ENCODE results near the gene SLC35G1.

The SLC35G1 gene

GRCh38 chr10:93879273-93879672 is 14.5 kb upstream of the SLC35G1 start:
- no peak for DNase-seq

- DNase-seq: no peak
These were observed 969 bp downstream of the SLC35G1 start for GRCh38 chr10:93894516-93895378.

DNA sequence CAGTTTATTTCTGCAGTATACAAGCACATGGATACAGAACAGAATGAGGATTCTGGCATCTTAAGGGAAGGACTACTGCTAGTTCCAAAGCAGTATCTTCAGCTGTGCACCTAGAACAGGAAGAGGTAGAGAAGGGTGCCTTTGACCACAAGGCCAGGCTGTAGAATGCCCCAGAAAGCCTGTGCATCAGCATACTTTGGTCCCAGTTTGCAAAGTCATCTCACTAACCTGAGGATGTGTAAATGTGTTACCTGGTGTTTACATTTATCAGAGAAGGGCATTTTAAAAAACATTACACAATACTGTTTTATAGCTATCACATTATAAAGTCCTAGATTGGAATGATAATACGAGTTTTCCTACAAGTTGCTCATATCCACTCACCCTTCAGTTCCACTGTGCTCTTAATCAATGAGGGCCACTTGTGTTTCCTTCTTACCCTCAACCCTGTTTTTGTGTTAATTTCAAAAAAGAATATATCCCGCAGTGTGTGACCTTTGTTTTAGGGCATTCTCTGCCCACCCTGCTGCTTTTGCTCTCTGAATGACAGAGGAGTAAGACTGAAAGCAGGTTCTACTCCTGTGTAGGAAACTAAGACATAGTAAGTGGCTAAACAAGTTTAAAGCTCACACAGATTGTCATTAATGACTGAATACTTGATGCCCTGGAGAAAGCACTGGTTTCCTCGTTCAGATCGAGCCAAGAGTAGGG is 3.4 kb downstream of the SLC35G1 start:
- no peak for DNase-seq

DNA sequence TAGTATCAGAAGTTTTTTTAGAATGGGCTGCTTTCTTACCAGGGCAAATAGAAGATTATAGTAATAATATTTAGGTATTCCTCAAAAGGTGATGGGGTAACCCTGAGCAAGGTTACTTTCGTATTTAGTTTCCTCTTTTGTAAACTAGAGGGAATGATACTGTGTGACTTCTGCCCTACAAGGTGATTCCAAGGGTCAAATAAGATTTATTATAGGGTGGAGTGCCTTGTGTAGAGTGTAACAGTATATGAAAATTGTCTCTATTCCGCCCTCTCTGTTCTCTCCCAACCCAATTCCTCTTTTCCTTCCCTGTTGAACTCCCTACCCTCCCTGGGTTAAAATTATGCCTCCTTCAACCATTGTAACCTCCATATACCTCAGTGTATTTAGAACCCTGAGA is 5.3 kb downstream of the SLC35G1 start:
- no peak for DNase-seq

GRCh38 chr10:93903051-93903450 is 9.3 kb downstream of the SLC35G1 start:
- DNase-seq: no peak

DNA sequence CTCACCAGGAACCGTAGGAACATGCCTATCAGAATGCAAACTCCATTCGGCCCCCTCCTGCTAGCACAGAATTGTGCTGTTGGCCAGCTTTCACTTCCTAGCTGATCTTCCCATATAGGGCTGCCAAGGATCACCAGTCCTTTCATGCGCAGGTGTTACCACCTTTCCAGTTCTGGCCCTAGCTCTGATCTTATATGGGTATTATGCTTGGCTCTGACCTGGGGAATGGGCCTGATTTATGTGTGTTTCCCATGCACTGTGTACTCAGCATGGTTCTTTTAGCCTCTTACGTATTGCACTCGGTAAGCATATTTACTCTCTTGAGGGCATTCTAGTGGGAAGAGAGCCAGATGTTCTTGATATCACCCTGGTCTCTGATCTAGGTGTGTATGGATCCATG is 11.1 kb downstream of the SLC35G1 start:
- no peak for DNase-seq

- DNase-seq: no peak
These were observed 13.3 kb downstream of the SLC35G1 start for GRCh38 chr10:93907059-93907458.

DNA sequence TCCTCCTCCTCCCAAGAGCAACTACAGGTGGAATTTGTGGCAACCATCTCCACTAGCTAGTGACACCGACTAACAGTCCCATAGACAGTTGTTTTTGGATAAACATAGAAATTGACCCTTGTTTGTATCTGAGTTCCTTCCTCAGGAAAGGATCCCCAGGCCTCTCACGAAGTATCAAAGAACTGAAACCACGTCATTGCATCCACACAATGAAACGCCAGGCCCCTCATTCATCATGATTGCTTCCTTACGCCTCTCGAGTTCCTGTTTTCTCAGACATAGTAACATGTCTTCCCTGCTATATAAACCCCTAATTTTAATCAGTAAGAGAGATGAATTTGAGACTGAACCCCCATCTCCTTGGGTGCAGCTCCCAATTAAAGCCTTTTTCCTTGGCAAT is 18.1 kb downstream of the SLC35G1 start:
- no peak for DNase-seq

DNA sequence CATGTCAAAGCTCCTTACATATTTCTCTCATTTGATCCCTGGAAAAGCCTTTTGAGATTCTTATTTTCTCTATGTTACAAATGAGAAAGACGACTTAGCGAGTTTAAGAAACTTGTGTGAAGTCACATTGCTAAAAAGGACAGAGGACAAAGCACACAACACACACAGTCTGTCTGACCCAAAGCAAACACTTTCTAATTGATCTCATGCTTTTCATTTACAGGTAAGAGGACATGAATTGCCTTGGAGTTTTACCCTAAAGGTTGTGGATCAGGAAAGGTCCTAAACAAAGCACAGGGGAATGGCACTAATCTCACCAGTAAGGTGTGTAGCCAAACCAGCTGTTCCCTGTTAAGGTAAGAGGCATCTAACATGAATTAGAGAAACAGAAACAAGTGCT is 18.7 kb downstream of the SLC35G1 start:
- no peak for DNase-seq

DNA sequence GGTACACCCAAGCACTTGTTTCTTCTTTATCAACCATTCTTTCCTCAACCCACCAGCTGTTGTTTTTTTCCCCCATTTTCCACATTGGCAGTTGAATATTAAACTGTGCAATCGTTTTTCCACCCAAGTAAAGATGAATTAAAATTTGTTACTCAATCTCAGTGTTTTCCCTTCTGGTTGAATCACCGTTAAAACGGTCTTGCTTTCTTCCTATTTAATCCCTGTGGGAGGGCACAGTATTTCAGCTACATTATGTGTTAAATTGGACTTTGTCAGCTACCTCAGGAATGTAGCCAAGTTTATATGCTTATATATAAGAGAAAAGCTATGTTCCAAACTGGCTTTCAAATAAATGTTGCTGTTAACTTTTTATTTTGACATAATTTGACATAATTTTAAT is 19.9 kb downstream of the SLC35G1 start:
- DNase-seq: no peak

GRCh38 chr10:93915598-93915997 is 21.8 kb downstream of the SLC35G1 start:
- DNase-seq: no peak

DNA sequence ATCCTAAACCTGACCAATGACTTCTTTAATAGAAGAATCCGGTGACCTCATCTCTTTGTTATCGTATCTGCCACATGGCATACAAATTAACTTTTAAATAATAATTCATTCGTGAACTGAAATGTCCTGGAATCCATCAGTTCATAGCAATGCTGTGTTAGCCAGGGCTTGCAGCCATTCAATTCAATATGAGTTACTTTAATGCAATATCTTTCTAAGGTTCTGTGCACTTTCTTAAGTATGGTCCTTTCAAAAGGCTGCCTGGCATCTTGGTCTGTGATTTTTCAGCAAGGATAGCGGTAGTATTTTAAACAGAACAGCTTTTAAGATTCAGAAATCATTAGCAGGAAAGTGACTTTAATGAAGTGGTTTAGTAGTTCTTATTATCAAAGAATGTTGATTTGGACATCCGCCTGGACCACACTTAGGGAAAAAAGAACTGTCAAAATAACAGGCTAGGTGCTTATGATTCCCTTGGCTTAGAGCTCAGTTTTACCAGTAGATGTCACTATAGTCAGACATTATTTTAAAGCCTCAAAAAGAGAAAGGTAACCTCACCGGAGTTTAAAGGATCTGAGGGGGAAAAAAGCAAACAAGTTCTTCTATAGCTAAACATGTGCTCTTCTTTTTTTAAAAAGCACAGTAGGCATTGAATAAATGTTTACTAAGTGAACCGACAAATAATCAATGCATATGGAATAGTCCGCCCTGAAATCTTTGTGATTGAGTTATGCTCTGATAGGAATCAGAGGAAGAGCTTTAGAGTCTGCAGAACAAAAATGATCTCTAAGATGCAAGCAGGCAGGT is 22.7 kb downstream of the SLC35G1 start:
- DNase-seq: no peak

DNA sequence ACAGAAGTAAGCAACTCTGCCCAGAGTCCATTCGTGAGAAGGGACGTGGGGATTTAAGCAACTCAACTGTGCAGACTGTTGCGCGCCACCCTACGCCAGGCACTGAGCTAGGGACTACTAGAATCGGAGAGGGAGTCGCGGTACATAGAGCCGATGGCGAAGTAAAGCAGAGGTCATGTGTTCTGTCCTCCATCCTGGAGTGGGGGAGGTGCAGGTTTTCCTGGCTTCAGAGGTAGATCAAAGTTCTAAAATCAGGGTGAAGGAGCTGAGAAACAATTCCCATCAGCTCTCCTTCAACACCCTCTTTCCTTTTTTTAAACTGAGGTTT is 23.2 kb downstream of the SLC35G1 start:
- DNase-seq: no peak

DNA sequence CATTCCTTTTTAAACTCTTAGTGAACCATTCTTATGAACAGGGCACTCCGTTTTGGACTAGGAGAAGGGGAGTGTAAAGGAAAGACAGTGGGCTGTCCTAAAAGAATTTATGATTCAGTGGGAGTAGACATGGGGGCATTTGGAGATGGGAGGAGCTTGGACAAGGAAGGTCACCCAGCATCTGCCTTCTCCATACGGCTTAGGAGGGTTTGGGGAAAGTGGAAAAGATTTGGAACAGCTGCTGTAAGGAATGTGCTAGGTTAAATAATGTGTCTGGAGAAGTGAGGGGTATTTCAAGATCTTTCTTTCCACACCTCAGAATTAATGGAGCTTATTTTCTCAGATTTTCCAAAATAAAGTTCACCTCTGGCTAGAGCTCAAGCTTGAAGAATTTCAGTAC is 24.0 kb downstream of the SLC35G1 start:
- DNase-seq: no peak

- no peak for DNase-seq
These were observed 27.6 kb downstream of the SLC35G1 start for GRCh38 chr10:93921338-93921737.

DNA sequence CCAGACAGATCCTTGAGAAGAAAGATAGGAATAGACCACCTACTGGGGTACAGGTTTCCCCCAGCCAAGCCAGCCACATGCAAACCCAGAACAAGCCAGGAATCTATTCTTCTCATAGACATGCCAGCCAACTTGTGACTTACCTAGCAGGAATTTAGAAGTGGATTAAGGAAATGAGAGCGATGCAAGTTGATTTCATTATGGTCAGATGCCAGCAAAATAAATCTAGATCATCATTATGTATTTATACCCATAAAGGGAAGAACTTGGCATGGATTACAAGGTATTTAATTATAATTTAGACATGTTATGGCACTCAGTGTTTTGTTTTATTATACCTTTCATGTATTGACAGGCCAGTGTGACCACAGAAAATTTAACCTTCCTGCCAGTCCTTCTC is 32.8 kb downstream of the SLC35G1 start:
- DNase-seq: no peak

GRCh38 chr10:93938140-93938539 is 44.4 kb downstream of the SLC35G1 start:
- no peak for DNase-seq

DNA sequence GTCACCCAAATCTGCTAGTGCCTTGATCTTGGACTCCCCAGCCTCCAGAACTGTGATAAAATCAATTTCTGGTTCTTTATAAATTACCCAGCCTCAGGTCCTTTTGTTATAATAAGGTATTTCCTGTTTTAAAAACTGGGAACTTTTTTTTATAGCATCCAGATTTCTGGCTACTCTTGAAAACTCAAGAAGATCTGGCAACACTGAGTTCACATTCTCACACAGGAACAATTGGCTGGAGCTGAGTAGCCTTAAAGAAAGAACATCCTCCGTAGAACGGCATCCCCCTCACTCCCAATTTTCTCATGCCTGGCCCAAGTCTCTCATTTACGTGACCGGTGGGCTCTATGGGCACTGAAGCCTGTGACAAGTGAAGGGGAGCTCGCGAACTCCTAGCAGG is 47.1 kb downstream of the SLC35G1 start:
- DNase-seq: no peak

- no peak for DNase-seq
These were observed 47.8 kb downstream of the SLC35G1 start for GRCh38 chr10:93941606-93942005.

DNA sequence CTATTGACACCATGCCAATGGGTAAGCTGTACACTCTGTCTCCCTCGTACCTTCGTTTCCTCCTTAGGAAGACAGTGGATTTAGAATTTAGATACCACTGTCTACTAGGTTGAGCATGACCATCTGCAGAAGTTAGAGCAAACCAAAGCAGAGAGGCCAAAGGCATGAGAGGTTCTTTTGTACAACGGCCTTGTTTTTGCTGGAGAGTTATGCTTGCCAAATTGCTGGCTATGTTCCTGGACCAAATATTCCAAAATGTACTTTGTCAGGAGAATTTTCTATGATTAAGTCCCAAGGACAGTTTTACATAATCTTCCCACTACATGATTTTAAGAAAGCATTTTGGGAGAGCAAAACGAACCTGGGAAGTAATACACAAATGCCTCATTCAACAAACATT is 52.0 kb downstream of the SLC35G1 start:
- DNase-seq: no peak

DNA sequence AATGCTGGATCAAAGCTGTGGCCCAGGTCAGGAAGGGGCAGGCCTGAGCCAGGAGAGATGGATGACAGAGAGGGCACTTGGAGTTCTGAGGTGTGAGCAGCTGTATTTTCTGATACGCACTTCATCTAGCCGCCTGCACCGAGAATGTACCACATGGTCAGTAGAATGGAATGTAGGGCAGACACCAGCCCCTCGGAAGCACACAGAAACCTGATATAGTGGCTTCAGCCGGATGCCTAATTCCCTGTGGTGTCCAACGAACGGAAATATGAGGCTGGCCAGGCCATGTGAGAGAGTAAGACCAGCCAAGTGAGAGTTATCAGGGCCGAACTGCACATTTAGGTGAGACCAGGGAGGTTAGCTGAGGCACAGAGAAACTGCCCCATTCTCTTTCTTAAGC is 53.3 kb downstream of the SLC35G1 start:
- no peak for DNase-seq

- DNase-seq: no peak
These were observed 53.7 kb downstream of the SLC35G1 start for GRCh38 chr10:93947524-93947923.

GRCh38 chr10:93951905-93952304 is 58.1 kb downstream of the SLC35G1 start:
- DNase-seq: no peak

All from NCI-H1048 (cell line).